Measurements from ENCODE around the gene LRRC75A.
A peak's percentile ranks its signal among the peaks of the same experiment; 100 is the strongest.
"Not testable (repeated sequence)": the region's sequence is repeated elsewhere in the genome, so short reads cannot be mapped to it uniquely, and the experiment has no call there.

The LRRC75A gene

DNA sequence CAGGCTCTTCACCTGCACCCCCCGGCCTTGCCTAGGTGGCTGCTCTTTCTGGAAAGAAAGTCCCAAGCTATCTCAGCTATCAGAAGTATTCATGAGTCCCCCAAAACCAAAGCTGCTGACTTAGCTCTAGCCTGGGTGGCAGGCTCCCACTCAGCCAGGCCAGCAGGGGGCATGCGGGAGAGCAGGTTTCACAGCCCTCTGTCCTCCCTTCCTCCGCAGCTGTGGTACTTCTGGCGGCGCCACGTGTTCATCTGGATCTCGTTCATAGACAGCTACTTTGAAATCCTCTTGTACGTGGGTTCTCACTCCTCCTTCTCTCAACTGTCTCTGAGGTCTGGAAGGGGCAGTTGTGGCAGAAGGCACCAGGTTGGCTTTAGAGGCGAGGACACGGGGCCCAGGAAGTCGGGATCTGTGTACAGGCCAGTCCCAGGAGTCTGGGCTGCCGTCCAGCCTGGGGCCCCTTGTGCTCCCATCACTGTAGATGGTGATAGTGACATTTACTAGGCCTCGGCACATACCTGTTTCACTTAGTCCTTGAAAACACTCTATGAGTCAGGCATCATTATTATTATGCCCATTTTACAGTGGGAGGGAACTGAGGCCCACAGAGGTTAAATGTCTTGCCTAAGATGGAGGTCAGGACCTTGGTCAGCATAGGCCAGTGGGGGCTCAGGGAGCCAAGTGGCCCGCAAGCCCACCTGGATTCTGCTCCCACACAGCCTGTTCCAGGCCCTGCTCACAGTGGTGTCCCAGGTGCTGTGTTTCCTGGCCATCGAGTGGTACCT lies 63.7 kb downstream of the LRRC75A start:
- DNase-seq = no peak

DNA sequence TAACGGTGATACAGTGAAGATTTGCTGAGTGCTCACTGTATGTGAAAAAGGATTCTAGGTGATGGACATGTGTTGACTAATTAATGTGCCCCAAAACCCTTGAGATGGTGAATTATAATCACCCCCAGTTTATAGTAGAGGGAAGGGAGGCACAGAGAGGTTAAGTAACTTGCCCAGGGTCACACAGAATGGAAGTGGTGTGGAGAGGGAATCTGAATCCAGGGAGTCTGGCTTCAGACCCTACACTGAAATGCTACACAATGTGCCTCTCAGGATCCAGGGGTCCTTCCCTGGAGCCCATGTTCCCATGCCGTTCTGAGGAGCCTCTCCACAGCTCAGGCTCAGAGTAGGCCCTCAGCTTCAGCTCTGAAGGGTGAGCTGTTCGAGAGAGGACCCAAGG lies 65.0 kb downstream of the LRRC75A start:
- no peak for DNase-seq

DNA sequence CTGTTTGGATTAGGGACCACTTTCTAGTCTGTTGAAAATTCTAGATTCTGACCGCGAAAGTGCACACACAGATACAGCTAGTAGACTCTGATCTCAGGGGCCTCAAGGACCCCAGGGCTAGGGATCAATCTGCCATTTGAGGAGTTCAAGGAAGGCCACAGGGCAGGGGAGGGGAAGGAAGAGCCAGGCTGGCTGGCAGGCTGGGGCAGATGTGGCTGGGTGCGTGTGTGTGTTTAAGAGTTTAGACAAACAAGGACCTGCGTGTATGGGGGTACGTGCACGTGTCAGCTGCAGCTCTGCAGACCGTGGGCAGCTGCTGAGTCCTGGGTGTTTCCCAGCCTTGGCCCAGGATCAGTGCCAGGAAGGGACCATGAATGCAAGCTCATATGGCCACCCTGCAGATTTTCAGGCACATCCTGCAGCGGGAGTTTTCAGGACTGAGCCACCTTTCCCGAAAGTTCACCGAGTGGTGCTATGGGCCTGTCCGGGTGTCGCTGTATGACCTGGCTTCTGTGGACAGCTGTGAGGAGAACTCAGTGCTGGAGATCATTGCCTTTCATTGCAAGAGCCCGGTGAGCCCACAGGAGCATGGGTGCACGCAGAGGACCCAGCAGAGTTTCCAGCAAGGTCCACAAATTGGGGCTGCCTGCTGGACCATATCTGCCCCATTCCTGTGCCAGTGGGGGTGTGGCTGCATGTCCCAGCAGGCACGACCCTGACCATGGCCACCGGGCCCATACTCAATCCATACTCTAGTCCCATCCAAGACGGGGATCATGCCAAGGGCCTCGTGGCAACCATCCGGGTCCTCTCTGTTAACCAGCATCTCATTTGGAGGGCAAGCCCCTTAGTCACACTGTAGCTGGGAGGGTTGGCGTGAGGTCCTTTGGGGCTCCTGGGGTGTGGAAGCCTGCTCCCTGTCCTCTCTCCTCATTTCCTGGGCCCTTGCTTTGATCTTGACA lies 66.0 kb downstream of the LRRC75A start:
- DNase-seq = no peak

DNA sequence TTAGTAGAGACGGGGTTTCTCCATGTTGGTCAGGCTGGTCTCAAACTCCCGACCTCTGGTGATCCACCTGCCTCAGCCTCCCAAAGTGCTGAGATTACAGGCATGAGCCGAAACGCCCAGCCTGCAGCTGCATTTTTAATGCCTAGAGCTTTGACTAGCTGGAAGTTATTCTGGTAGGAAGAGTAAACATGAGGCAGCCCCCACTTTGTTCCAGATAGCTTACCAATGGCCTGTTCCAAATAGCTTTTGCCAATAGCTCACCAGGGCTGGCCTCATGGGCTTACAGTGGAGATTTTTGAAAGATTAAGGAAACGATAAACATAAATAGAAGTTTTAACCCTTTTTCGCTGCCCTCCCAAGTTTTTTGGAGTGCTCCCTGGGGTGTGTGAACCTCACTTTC lies 66.8 kb downstream of the LRRC75A start:
- DNase-seq = no peak

DNA sequence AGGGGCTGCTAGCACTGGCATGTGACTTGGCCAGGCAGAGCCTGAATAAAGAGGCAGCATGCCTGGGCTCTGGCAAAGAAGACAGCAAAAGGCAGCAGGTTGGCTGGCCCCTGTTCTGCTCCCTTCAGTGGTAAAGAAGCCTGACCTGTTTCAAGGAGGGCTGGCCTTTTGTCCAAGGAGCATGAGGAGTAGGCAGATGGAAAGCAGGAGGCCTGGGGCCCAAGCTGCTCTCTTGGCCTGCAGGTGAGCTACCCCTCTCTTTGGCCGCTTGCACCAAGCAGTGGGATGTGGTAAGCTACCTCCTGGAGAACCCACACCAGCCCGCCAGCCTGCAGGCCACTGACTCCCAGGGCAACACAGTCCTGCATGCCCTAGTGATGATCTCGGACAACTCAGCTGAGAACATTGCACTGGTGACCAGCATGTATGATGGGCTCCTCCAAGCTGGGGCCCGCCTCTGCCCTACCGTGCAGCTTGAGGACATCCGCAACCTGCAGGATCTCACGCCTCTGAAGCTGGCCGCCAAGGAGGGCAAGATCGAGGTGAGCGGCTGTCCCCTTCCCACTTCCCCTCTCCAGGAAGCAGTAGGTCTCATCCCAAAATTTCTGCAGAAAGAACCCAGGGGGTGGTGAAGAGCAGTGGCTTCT lies 68.6 kb downstream of the LRRC75A start:
- no peak for DNase-seq

DNA sequence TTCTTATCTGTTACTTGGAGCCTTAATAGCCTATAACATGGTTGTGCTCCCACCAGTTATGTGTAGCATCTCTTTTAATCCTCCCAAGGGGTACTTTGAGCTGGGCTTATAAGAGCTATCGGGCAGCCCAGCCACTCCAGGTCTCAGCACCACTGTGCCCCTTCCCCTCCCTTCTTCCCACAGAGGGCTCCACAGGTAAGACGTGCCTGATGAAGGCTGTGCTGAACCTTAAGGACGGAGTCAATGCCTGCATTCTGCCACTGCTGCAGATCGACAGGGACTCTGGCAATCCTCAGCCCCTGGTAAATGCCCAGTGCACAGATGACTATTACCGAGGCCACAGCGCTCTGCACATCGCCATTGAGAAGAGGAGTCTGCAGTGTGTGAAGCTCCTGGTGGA lies 69.6 kb downstream of the LRRC75A start:
- DNase-seq = no peak

DNA sequence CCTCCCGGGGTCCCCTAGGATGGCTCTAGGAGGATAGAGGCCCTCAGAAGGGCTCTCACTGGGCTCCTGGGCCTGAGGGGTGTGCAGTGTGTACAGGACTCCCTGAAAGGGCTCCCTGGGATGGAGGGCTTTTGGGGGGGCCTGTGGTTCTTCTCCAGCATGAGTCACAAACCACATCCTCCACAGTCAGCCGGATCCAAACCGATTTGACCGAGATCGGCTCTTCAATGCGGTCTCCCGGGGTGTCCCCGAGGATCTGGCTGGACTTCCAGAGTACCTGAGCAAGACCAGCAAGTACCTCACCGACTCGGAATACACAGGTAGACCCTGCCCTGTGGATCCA lies 72.1 kb downstream of the LRRC75A start:
- no peak for DNase-seq

DNA sequence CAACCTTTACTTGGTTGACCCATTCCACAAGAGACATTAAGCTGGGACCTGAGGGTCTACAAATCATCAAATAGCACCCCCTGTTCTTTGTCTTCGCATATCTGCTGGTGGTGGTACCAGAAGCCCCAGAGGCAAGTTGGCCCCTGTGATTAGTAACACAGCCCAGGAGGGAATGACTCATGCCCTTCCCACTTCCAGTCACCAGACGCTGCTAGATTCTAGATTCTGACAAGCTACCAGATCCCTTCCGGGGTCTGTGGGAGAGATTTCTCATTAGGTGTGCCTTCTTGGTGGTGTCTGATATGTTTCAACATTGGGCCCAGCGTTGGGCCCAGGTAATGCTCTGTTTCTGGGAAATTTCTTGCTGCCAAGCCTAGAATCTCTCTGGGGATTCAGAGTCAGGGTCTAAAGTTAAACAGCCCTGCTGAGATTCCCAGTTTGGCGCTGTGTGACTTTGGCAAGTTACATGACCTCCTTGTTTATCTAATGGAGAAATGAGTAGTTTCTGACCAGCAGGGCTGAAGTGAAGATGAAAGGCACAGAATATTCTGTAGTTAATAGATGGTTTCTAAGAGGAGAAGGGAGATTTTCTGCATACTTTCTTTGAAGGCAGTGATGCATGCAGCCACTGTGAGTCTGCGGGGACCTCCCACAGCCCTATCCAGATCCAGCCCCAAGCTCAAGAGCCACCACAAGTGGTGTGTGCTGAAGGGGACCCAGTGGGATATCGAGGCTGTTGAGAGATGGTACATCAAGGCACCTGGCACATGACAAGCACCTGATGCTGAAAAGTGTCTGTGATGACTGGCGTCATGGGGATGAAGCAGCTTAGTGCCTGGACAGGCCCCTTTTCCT lies 72.7 kb downstream of the LRRC75A start:
- DNase-seq = no peak

DNA sequence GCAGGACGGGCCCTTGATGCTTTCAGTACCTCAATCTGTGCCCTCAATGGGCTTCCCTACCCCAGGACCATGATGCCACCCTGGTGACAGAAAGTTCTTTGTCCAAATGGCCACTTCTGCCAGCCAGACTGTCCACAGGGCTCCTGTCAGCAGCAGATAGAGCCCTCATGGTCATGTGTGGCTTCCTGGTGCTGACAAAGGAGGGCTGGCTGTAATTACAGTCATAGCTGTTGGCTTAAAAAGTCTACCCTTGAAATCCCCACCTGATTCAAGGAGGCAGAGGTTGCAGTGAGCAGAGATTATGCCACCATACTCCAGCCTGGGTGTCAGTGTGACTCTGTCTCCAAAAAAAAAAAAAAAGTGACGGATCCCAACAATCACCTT lies 73.3 kb downstream of the LRRC75A start:
- no peak for DNase-seq

DNA sequence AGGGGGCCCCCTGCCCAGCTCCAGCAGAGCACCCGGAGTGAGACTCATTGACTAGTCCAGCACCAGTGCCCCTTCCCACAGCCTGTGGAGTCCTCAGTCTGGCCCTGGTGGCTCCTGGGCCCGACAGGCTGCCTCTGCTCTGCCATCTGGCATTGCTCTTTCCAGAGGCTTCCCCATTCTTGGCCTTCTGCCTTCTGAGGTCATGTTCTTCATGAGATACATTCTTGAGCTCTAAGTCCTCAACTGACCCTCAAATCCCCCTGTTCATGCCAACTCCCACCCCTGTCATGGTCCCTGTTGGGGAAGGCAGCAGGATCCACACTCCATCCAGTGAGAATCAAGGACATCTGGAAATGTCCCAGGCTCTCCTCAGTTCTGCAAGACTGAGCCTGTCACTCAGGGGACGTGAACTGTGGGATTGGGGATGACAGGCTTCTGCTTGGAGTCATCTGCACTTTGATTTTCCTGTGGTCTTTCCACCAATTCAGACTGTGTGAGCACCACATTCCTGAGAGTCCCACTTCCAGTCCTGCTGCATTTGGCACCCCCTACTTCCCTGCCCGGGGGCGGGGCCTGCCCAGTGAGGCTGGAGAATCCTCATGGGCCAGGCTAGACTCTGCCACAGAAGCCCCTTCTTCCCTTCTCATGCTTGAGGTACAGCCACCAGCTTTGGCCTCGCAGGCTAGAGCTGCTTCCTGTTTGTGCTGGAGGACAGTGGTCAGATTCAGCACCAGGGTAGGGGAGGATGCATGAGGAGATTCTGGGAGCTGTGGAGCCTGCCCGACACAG lies 73.9 kb downstream of the LRRC75A start:
- DNase-seq = no peak

DNA sequence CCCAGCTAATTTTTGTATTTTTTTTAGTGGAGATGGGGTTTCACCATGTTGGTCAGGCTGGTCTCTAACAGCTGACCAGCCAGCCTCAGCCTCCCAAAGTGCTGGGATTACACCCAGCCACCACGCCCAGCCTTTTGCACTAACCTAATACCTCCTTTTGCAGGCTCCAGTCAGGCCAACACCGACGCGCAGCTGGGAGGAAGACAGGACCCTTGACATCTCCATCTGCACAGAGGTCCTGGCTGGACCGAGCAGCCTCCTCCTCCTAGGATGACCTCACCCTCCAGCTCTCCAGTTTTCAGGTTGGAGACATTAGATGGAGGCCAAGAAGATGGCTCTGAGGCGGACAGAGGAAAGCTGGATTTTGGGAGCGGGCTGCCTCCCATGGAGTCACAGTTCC lies 74.6 kb downstream of the LRRC75A start:
- no peak for DNase-seq

DNA sequence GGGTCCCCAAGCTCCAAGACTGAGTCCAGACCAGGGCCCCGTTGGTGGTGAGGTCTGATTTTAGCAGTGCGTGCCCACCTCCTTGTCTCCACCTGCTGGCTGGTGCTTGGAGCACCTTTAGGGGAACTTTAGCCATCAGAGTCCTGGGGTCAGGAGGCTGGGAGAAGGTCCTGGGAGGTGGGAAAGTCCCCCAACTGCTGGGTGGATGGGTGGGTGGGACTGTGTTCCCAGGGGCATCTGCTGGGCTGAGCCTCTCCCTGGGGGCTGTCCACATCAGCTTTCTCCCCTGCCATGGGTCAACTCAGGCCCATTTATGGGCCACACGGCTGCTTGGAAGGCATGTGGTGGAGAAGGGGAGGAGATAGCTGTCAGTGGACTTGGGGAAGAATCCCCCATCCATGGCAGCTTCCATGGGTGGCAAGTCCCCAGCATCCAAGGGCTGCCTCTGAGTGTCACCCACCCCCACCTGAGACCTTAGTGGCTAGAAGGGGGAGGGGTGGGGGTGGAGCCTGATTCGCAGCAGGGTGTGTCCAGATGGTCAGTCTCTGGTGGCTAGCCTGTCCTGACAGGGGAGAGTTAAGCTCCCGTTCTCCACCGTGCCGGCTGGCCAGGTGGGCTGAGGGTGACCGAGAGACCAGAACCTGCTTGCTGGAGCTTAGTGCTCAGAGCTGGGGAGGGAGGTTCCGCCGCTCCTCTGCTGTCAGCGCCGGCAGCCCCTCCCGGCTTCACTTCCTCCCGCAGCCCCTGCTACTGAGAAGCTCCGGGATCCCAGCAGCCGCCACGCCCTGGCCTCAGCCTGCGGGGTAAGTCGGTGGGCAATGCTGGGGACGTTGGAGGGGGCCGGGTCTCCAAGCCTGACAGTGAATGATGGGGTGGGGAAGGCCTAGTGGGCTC lies 76.7 kb downstream of the LRRC75A start, which contains the start of gene TRPV2:
TSS of gene TRPV2 (plus strand) at position 541 of the 894 bp plus-strand sequence. CDS start 2,098 bp downstream, outside the sequence.
- DNase-seq = no peak

DNA sequence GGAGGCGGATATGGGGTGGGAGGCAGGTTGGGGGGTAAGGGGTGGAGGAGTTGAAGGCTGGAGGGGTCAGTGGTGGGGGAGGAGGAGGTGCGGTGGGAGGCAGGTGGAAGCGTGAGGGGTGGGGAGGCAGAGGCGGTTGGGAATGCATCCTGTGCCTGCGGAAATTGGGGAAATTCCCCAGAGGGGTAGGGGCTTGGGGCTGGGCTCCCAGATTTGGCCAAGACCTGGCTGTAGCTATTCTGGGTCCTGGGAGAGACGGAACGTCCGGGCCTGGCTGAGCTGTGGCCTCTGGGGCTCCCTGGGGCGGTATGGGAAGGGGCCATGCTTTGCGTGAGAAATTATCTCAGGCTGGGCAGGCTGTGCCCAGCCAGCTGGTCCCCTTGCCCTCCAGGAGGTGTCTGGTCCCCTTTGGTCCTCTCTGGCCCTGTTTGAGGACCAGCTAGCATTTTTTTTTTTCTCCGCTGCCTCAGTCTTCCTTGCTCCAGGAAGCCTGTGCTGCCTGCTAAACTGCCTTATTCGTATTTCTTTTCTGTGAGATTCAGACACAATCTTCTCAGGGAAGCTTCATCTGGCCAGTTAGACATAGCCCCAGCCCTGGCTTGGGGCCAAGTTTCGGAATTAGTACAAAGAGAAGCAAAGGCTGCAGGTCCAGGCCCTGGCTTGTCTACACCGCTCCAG lies 83.9 kb downstream of the LRRC75A start:
- peak; percentile 30 for DNase-seq

DNA sequence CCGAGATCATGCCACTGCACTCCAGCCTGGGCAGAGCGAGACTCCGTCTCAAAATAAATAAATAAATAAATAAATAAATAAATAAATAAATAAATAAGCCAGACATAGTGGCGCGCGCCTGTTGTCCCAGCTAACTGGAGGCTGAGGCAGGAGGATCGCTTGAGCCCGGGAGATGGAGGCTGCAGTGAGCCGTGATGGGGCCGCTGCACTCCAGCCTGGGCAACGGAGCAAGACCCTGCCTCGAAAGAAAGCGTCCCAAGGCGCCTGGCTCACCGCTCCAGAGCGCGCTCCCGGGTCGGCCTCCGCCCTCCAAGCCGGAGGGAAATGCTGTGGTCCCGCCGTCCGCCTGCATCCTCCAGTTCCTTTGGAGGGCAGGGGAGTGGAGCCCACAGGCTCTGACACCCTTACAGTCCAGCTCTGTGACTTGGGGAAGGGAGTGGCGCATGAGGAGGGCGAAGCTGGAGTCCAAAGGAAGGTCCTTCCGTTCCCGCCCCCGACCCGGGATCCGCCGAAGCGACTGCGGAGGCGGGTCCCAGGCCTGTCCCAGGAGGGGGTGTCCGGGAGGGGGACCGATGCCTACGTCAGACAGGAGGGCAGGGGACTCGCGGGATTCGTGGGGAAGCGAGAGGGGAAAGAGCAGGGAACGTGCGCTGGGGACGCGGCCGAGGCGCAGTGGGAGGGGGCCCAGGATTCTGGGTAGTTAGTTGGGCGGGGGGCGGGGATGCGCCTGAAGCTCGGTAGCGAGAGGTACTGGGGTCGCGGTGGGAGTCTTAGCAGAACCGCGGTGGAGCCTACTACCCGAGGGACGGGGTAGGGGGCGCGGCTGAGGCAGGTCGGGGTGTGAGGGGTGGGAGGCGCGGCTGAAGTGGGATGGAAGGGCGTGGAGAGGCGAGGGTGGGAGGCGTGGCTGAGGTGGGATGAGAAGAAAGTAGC lies 85.0 kb downstream of the LRRC75A start:
- DNase-seq = no peak

DNA sequence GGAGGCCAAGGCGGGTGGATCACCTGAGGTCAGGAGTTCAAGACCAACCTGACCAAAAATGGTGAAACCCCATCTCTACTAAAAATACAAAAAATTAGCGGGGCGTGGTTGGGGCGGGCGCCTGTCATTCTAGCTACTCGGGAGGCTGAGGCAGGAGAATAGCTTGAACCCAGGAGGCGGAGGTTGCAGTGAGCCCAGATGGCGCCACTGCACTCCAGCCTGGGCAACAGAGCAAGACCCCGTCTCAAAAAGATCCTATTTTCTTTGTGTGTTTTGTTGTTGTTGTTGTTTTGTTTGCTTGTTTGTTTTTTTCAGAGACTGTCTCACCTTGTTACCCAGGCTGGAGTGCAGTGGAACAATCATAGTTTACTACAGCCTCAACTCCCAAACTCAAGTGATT lies 88.1 kb downstream of the LRRC75A start:
- DNase-seq = not testable (repeated sequence)

DNA sequence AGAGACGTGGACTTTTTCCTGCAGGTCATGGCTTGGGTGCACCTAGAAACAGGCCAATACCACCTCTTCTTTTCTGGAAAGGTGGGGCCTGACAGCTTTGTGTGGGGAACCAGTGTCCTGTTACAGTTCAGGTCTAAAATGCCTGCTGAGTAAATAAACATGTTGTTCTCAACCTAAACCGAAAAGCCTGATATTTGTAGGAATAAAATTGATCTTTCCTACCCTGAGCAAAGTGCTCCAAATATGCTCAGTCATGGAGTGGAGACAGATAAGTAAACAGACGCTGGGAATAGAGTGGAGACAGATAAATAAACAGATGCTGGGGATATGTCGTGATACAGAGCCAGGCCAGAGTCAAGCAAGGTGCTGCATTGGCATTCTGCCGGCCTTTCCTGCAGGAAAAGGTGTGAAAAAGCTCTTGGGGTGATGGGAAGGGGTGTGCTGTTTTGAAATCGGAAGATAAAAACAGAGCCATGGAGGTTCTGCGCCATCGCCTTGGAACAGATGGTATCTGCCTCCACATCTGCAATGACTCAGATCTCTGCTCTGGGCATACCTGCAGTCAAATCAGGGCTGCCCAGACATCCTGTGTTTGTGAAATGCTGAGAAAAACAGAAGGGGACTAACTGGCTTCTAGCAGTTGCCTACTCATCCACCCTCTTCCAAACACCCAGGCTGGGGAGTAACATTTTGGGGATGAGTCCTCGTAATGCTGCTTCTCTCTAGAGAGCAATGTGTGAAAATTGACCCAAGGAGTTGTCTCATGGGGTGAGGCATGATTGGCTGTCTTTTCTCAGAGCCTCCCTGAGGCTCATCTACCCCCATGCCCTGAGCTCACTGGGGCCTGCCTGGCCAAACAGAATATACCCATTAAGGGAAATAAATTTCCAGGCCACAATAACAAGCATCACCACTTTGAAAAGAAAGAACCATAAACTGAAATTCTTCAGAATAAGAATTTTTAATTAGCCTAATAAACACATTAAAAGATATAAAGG lies 93.4 kb downstream of the LRRC75A start:
- DNase-seq = no peak

DNA sequence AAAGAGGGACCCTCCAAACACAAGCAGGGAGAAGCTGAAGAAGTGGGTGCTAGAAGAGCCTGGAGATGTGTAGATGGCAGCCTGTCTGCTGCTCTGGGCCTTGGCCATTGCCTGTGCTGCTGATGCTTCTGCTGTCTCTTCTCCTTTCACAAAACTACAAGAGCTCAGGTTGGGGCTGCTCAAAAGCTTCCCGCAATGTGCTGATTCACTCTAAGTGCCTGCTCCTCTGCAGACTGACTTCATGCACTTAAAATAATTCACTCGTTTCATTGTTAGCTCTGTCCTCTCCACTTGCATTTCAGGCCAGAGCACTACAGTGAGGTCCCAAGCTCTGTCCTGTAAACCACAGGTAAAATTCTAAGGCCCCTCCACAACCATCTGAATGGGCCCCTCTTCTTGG lies 95.3 kb downstream of the LRRC75A start:
- not testable (repeated sequence) for DNase-seq

Measured in DMS 273 treated with DMSO at 0.1 percent for 48 hours (cell line).